Osteoblast (primary cell): ENCODE measurements around the gene MICALL2. TPM values are rescaled to one million over a fixed set of nuclear protein-coding genes. Genes with fewer than 3 reads are reported as not detected.

ENCODE experiments used
- DNase-seq: peaks from one replicate; pipeline ENCODE4 v3.0.0; 2011; ENCODE audit warnings: low spot score, mixed read lengths; ENCODE audit not compliant: insufficient read length; ENCODE audit errors: missing footprints
- H2AFZ ChIP-seq: 2 replicates; pipeline ENCODE4 v1.6.0; 2011; ENCODE audit warnings: mild to moderate bottlenecking, low read length
- H3K27ac ChIP-seq: 2 replicates; pipeline ENCODE4 v1.5.1; 2011; ENCODE audit warnings: mild to moderate bottlenecking, low read depth, low read length, moderate library complexity
- H3K27me3 ChIP-seq: 2 replicates; pipeline ENCODE4 v1.6.0; 2012; ENCODE audit warnings: mild to moderate bottlenecking, control low read depth, inconsistent platforms, low read length, moderate library complexity; ENCODE audit not compliant: insufficient read depth
- H3K36me3 ChIP-seq: 2 replicates; pipeline ENCODE4 v1.5.1; 2011; ENCODE audit warnings: mild to moderate bottlenecking, low read length, control low read depth, moderate library complexity; ENCODE audit not compliant: insufficient read depth
- H3K4me1 ChIP-seq: 2 replicates; pipeline ENCODE4 v1.5.1; 2011; ENCODE audit warnings: mild to moderate bottlenecking, low read length, control low read depth, moderate library complexity; ENCODE audit not compliant: insufficient read depth
- H3K4me2 ChIP-seq: 2 replicates; pipeline ENCODE4 v1.6.0; 2011; ENCODE audit warnings: mild to moderate bottlenecking, low read length; ENCODE audit not compliant: insufficient read depth
- H3K4me3 ChIP-seq: fragments of 200-600 bp; sonication (generic); 3 replicates; pipeline ENCODE4 v1.5.1; 2012; ENCODE audit warnings: mild to moderate bottlenecking, low read length, inconsistent platforms; ENCODE audit not compliant: insufficient read depth
- H3K79me2 ChIP-seq: 2 replicates; pipeline ENCODE4 v1.6.0; 2012; ENCODE audit warnings: mild to moderate bottlenecking, low read length, control low read depth, inconsistent platforms; ENCODE audit not compliant: insufficient read depth
- H3K9me3 ChIP-seq: 2 replicates; pipeline ENCODE4 v1.5.1; 2011; ENCODE audit warnings: low read depth, low read length, control low read depth
- H4K20me1 ChIP-seq: 2 replicates; pipeline ENCODE4 v1.6.0; 2012; ENCODE audit warnings: mild to moderate bottlenecking, low read length, control low read depth; ENCODE audit not compliant: insufficient read depth
- CTCF ChIP-seq: IDR thresholded peaks from 2 replicates; pipeline ENCODE4 v1.5.1; 2011; ENCODE audit warnings: mild to moderate bottlenecking, low read depth, low read length, moderate library complexity; ENCODE audit errors: extremely low read depth
- total RNA-seq: library from RNA; depleted of rRNA; stranded (reverse); fragments of >200 nt; gene quantifications from 2 replicates; pipeline ENCODE4 v1.2.3, GENCODE V29; 2012

The MICALL2 gene
- total RNA-seq, 1 donor, result 30.4 TPM

GRCh38 chr7:1386623-1387220, 72.5 kb downstream of the MICALL2 start:
- H3K27me3 ChIP-seq, result peaks cover 44% of the 10 kb centered on the region
- no peak overlapping the region for H3K4me3 ChIP-seq
- TF ChIP-seq CTCF, result no peak
- H3K9me3 ChIP-seq, result peaks cover 4% of the 10 kb centered on the region
- no peaks in the 10 kb centered on the region for H3K79me2 ChIP-seq
- H4K20me1 ChIP-seq, result no peaks in the 10 kb centered on the region
- H3K27ac ChIP-seq, result no peak overlapping the region
- H3K36me3 ChIP-seq, result no peaks in the 10 kb centered on the region
- peak; percentile 73 for DNase-seq
- no peak overlapping the region for H2AFZ ChIP-seq
- no peaks in the 10 kb centered on the region for H3K4me1 ChIP-seq
- H3K4me2 ChIP-seq, result no peak overlapping the region

GRCh38 chr7:1385809-1386622, 73.3 kb downstream of the MICALL2 start:
- TF ChIP-seq CTCF, result no peak
- peaks cover 41% of the 10 kb centered on the region for H3K27me3 ChIP-seq
- no peak overlapping the region for H3K27ac ChIP-seq
- H4K20me1 ChIP-seq, result no peaks in the 10 kb centered on the region
- no peaks in the 10 kb centered on the region for H3K9me3 ChIP-seq
- no peak overlapping the region for H3K4me3 ChIP-seq
- no peak overlapping the region for H2AFZ ChIP-seq
- H3K4me2 ChIP-seq, result no peak overlapping the region
- H3K79me2 ChIP-seq, result no peaks in the 10 kb centered on the region
- no peak for DNase-seq
- no peaks in the 10 kb centered on the region for H3K4me1 ChIP-seq
- H3K36me3 ChIP-seq, result no peaks in the 10 kb centered on the region

- H3K4me2 ChIP-seq, result no peak overlapping the region
- H3K36me3 ChIP-seq, result no peaks in the 10 kb centered on the region
- H2AFZ ChIP-seq, result no peak overlapping the region
- no peak overlapping the region for H3K27ac ChIP-seq
- H4K20me1 ChIP-seq, result no peaks in the 10 kb centered on the region
- TF ChIP-seq CTCF, result no peak
- no peaks in the 10 kb centered on the region for H3K79me2 ChIP-seq
- peaks cover 37% of the 10 kb centered on the region for H3K27me3 ChIP-seq
- peak; percentile 80 for DNase-seq
- H3K9me3 ChIP-seq, result no peaks in the 10 kb centered on the region
- no peaks in the 10 kb centered on the region for H3K4me1 ChIP-seq
- H3K4me3 ChIP-seq, result no peak overlapping the region
Observed at GRCh38 chr7:1385086-1385808, 74.0 kb downstream of the MICALL2 start.

Other genes with a start within 250 kb of the MICALL2 start
- not detected in 2 replicates for gene UNCX, start 226.6 kb downstream of the MICALL2 start, total RNA-seq
- 53.0 and 66.2 TPM in 2 replicates for gene INTS1, start 44.9 kb upstream of the MICALL2 start, total RNA-seq
- gene MAFK, start 71.2 kb upstream of the MICALL2 start, total RNA-seq, result 19.7 and 21.7 TPM in 2 replicates
- under 0.01 TPM in 2 replicates for gene TMEM184A, start 96.7 kb upstream of the MICALL2 start, total RNA-seq
- gene PSMG3, start 110.6 kb upstream of the MICALL2 start, total RNA-seq, result 32.1 and 38.7 TPM in 2 replicates
- 12.7 and 14.1 TPM in 2 replicates for gene ELFN1, start 210.8 kb upstream of the MICALL2 start, total RNA-seq